DMS153 (cell line): ENCODE measurements around the gene CDK2AP2.
A peak's percentile ranks its signal among the peaks of the same experiment; 100 is the strongest.
"Not testable (repeated sequence)": the region's sequence is repeated elsewhere in the genome, so short reads cannot be mapped to it uniquely, and the experiment has no call there.

Experiments
- DNase-seq: peaks from one replicate; lab custom pipeline; 2025; lab: John Stamatoyannopoulos, UW

Gene CDK2AP2

GRCh38 chr11:67507864-67508485 is at the start of gene CDK2AP2:
TSS of gene CDK2AP2 (minus strand) at chr11:67508162. CDS start at chr11:67508082, 80 bp downstream.
- DNase-seq: peak; percentile 99

GRCh38 chr11:67556244-67556643 is 48.3 kb upstream of the CDK2AP2 start:
- no peak for DNase-seq

- DNase-seq: not testable (repeated sequence)
Observed at GRCh38 chr11:67551697-67552096, 43.7 kb upstream of the CDK2AP2 start.

GRCh38 chr11:67551127-67551526 is 43.2 kb upstream of the CDK2AP2 start:
- DNase-seq: no peak

- no peak for DNase-seq
Observed at GRCh38 chr11:67548555-67549110, 40.7 kb upstream of the CDK2AP2 start.

GRCh38 chr11:67548112-67548511 is 40.1 kb upstream of the CDK2AP2 start:
- DNase-seq: not testable (repeated sequence)

- peak; percentile 38 for DNase-seq
Observed at GRCh38 chr11:67545280-67545679, 37.3 kb upstream of the CDK2AP2 start.

- no peak for DNase-seq
Observed at GRCh38 chr11:67544616-67545242, 36.8 kb upstream of the CDK2AP2 start.

GRCh38 chr11:67543585-67543984 is 35.6 kb upstream of the CDK2AP2 start:
- no peak for DNase-seq

- no peak for DNase-seq
Observed at GRCh38 chr11:67542971-67543370, 35.0 kb upstream of the CDK2AP2 start.

- no peak for DNase-seq
Observed at GRCh38 chr11:67542169-67542568, 34.2 kb upstream of the CDK2AP2 start.

GRCh38 chr11:67541198-67541597 is 33.2 kb upstream of the CDK2AP2 start:
- DNase-seq: no peak

- DNase-seq: no peak
Observed at GRCh38 chr11:67539550-67539949, 31.6 kb upstream of the CDK2AP2 start.

- DNase-seq: no peak
Observed at GRCh38 chr11:67538823-67539505, 31.0 kb upstream of the CDK2AP2 start.

GRCh38 chr11:67538306-67538705 is 30.3 kb upstream of the CDK2AP2 start:
- DNase-seq: no peak

- DNase-seq: no peak
Observed at GRCh38 chr11:67535561-67535960, 27.6 kb upstream of the CDK2AP2 start.

GRCh38 chr11:67534070-67534679 is 26.2 kb upstream of the CDK2AP2 start:
- DNase-seq: no peak

GRCh38 chr11:67532889-67533288 is 24.9 kb upstream of the CDK2AP2 start:
- DNase-seq: no peak

GRCh38 chr11:67530282-67530592 is 22.3 kb upstream of the CDK2AP2 start:
- no peak for DNase-seq

- DNase-seq: no peak
Observed at GRCh38 chr11:67528376-67528775, 20.4 kb upstream of the CDK2AP2 start.

GRCh38 chr11:67525275-67525976 is 17.5 kb upstream of the CDK2AP2 start:
- no peak for DNase-seq

- no peak for DNase-seq
Observed at GRCh38 chr11:67524480-67524808, 16.5 kb upstream of the CDK2AP2 start.
